GM18867 (cell line): ENCODE results near the gene MDH1.
A peak's percentile ranks its signal among the peaks of the same experiment; 100 is the strongest.

Experiments
- ATAC-seq: cut with Tn5 transposase; IDR thresholded peaks from one replicate; pipeline ENCODE4 v1.9.1; 2021; ENCODE audit warnings: mild to moderate bottlenecking, moderate library complexity; ENCODE audit not compliant: unreplicated experiment

The MDH1 gene

GRCh38 chr2:63628403-63628942 is 39.7 kb downstream of the MDH1 start:
- ATAC-seq = no peak

- ATAC-seq = no peak
Measured at GRCh38 chr2:63631501-63631900, 42.7 kb downstream of the MDH1 start.

GRCh38 chr2:63632382-63632781 is 43.6 kb downstream of the MDH1 start:
- ATAC-seq = no peak

- no peak for ATAC-seq
Measured at GRCh38 chr2:63639344-63639743, 50.6 kb downstream of the MDH1 start.

GRCh38 chr2:63642946-63643345 is 54.2 kb downstream of the MDH1 start:
- ATAC-seq = no peak

GRCh38 chr2:63643486-63643885 is 54.7 kb downstream of the MDH1 start:
- no peak for ATAC-seq

GRCh38 chr2:63648632-63649031 is 59.9 kb downstream of the MDH1 start:
- ATAC-seq = no peak

- no peak for ATAC-seq
Measured at GRCh38 chr2:63649829-63650228, 61.1 kb downstream of the MDH1 start.

GRCh38 chr2:63650756-63651155 is 62.0 kb downstream of the MDH1 start:
- ATAC-seq = no peak

GRCh38 chr2:63651356-63651755 is 62.6 kb downstream of the MDH1 start:
- ATAC-seq = no peak

GRCh38 chr2:63651861-63652651 is 63.3 kb downstream of the MDH1 start:
- no peak for ATAC-seq

GRCh38 chr2:63652652-63652985 is 63.9 kb downstream of the MDH1 start:
- no peak for ATAC-seq

- peak; percentile 79 for ATAC-seq
Measured at GRCh38 chr2:63654959-63655358, 66.2 kb downstream of the MDH1 start.
